ENCODE results near the gene L2HGDH. TPM values are rescaled to one million over a fixed set of nuclear protein-coding genes. Genes with fewer than 3 reads are reported as not detected.
"Not testable (repeated sequence)": the region's sequence is repeated elsewhere in the genome, so short reads cannot be mapped to it uniquely, and the experiment has no call there.

L2HGDH gene
- total RNA-seq, 1 donor from 2014 or later, result 5.8 TPM

DNA sequence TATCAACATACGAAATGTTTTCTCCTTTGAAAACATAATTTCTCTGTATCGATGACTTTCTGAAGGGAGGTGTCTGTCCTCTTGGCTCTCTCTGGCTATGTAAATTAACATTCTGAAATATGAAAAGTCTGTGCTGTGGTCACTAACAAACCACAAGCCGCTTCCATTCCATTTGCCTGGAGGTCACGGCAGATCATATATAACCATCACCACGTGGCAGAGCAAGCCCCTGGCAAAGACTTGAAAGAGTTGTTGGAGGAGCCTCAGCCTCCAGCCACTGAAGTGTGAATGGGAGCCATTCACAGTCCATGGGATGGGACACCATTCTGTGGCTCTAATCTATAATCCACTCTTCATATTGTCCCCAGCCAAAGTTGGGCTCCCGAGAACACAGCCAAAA is 45.1 kb upstream of the L2HGDH start:
- no peaks in the 10 kb centered on the region for H3K27me3 Mint-ChIP-seq (ENCODE audit: low read depth)
- H3K4me1 Mint-ChIP-seq (ENCODE audit: low read depth), result peaks cover 20% of the 10 kb centered on the region
- no peak overlapping the region for H3K4me3 Mint-ChIP-seq (ENCODE audit: unreplicated experiment)
- no peaks in the 10 kb centered on the region for H3K9me3 Mint-ChIP-seq (ENCODE audit: low read depth)
- peaks cover 7% of the 10 kb centered on the region for H3K36me3 Mint-ChIP-seq (ENCODE audit: low read depth)
- no peak for DNase-seq (ENCODE audit: low spot score)
- peak overlapping the region; percentile 37 for H3K27ac Mint-ChIP-seq (ENCODE audit: unreplicated experiment)
- TF ChIP-seq, protein P1, sequence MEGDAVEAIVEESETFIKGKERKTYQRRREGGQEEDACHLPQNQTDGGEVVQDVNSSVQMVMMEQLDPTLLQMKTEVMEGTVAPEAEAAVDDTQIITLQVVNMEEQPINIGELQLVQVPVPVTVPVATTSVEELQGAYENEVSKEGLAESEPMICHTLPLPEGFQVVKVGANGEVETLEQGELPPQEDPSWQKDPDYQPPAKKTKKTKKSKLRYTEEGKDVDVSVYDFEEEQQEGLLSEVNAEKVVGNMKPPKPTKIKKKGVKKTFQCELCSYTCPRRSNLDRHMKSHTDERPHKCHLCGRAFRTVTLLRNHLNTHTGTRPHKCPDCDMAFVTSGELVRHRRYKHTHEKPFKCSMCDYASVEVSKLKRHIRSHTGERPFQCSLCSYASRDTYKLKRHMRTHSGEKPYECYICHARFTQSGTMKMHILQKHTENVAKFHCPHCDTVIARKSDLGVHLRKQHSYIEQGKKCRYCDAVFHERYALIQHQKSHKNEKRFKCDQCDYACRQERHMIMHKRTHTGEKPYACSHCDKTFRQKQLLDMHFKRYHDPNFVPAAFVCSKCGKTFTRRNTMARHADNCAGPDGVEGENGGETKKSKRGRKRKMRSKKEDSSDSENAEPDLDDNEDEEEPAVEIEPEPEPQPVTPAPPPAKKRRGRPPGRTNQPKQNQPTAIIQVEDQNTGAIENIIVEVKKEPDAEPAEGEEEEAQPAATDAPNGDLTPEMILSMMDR (IDR thresholded peaks at IDR 0.05), result no peak

DNA sequence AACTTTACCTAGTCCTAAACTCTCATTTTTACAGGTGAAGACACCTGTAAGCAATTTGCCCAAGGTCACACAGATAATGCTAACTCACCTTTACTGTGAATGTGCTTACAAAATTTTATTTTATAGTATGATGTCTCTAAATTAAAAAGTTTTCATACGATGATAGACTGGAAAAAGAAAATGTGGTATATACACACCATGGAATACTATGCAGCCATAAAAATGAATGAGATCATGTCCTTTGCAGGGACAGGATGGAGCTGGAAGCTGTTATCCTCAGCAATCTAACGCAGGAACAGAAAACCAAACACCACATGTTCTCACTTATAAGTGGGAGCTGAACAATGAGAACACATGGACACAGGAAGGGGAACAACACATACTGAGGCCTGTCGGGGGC is 44.3 kb upstream of the L2HGDH start:
- not testable (repeated sequence) for H3K9me3 Mint-ChIP-seq (ENCODE audit: low read depth); H3K36me3 Mint-ChIP-seq (ENCODE audit: low read depth); DNase-seq (ENCODE audit: low spot score); H3K4me3 Mint-ChIP-seq (ENCODE audit: unreplicated experiment); H3K27me3 Mint-ChIP-seq (ENCODE audit: low read depth)
- Mint-ChIP-seq H3K4me1 (ENCODE audit: low read depth) (peaks cover 28% of the 10 kb centered on the region), H3K27ac (ENCODE audit: unreplicated experiment) (peak overlapping the region; percentile 62)

DNA sequence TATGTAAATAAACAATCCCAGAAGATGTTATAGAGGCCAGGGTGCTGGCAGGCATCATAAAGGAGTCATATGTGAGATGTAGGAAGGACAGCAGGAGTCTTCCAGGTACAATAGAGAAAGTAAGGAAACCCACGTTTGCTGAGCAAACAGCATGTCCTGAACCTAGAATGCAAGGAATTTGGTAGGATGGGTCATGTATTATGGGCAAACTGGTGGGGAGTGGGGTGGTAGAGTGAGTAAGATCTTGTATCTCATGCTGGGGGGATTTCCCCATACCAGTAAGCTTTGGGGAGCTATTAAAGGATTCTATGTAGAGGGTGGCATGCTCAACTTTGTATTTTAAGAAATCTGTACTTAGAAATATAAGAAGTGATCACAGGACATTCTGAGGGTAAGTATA is 43.7 kb upstream of the L2HGDH start:
- Mint-ChIP-seq H3K27ac (ENCODE audit: unreplicated experiment) (no peak overlapping the region), H3K27me3 (ENCODE audit: low read depth) (no peaks in the 10 kb centered on the region), H3K36me3 (ENCODE audit: low read depth) (peaks cover 7% of the 10 kb centered on the region), H3K4me3 (ENCODE audit: unreplicated experiment) (no peak overlapping the region), H3K9me3 (ENCODE audit: low read depth) (no peaks in the 10 kb centered on the region), H3K4me1 (ENCODE audit: low read depth) (peaks cover 34% of the 10 kb centered on the region)
- DNase-seq (ENCODE audit: low spot score), result no peak
- TF ChIP-seq, protein P1 (IDR thresholded peaks at IDR 0.05), result no peak

DNA sequence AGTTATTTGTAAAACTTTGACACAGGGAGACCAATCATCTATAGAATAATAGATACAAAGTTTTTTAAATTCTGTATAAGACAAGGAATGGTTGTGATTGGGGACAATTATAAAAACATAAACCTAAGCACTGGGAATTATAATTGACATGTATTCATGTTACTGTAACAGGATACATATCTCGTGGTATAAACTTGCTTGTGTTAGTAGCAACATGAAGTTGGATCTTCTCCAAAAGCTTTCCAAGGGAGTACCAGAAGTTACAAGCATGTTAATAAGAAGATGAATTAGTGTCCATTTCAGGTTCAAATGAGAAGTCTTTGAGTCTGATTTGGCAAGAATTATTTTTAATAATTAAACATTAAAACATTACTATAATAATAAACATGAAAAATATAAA is 42.5 kb upstream of the L2HGDH start:
- Mint-ChIP-seq H3K4me1 (ENCODE audit: low read depth) (peaks cover 38% of the 10 kb centered on the region), H3K27ac (ENCODE audit: unreplicated experiment) (peak overlapping the region; percentile 25), H3K4me3 (ENCODE audit: unreplicated experiment) (no peak overlapping the region), H3K27me3 (ENCODE audit: low read depth) (no peaks in the 10 kb centered on the region), H3K9me3 (ENCODE audit: low read depth) (no peaks in the 10 kb centered on the region), H3K36me3 (ENCODE audit: low read depth) (peaks cover 7% of the 10 kb centered on the region)
- TF ChIP-seq, protein P1 (IDR thresholded peaks at IDR 0.05), result no peak
- no peak for DNase-seq (ENCODE audit: low spot score)

DNA sequence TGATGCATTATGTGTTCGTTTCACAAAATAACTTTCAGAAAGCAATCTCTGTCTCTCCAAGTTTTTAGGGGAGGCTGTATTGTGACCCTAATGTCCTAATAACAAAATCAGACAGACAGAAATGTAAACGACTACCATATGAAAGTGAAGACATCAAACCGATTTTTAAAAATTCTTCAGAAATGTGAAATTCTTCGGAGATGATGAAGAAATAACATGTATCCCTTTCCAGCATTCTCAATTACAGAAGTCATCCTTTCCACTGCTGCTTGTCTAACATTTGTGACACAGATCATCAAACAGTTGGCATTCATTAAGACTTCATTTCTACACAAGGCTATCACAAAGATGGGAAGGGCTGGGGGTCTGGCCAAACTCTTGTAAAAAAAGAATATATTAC is 41.1 kb upstream of the L2HGDH start:
- TF ChIP-seq, protein P1 (IDR thresholded peaks at IDR 0.05), result no peak
- no peak for DNase-seq (ENCODE audit: low spot score)
- Mint-ChIP-seq H3K4me3 (ENCODE audit: unreplicated experiment) (peak overlapping the region; percentile 50), H3K27ac (ENCODE audit: unreplicated experiment) (peak overlapping the region; percentile 69), H3K9me3 (ENCODE audit: low read depth) (no peaks in the 10 kb centered on the region), H3K4me1 (ENCODE audit: low read depth) (peaks cover 42% of the 10 kb centered on the region), H3K27me3 (ENCODE audit: low read depth) (no peaks in the 10 kb centered on the region), H3K36me3 (ENCODE audit: low read depth) (peaks cover 5% of the 10 kb centered on the region)

DNA sequence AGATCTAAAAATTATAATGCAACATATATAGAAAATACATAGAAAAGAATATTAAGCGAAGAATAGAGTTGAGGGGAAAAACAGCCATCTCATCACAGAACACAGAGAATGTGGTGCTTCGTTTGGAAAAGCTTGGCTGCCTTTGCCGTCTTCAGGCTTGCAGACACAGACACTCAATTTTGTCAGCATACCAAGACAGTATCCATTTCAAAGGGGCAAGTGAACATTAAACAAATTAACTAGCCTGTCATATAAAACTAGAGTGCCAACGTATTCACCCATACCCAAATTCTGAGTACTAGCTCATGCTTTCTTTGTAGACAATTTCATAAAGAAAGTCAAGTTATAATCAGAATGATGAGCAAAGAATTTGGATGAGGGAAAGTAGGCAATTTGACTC is 40.6 kb upstream of the L2HGDH start:
- H3K27me3 Mint-ChIP-seq (ENCODE audit: low read depth), result no peaks in the 10 kb centered on the region
- TF ChIP-seq, protein P1 (IDR thresholded peaks at IDR 0.05), result no peak
- no peaks in the 10 kb centered on the region for H3K9me3 Mint-ChIP-seq (ENCODE audit: low read depth)
- DNase-seq (ENCODE audit: low spot score), result no peak
- peak overlapping the region; percentile 69 for H3K27ac Mint-ChIP-seq (ENCODE audit: unreplicated experiment)
- H3K4me1 Mint-ChIP-seq (ENCODE audit: low read depth), result peaks cover 46% of the 10 kb centered on the region
- no peak overlapping the region for H3K4me3 Mint-ChIP-seq (ENCODE audit: unreplicated experiment)
- H3K36me3 Mint-ChIP-seq (ENCODE audit: low read depth), result peaks cover 2% of the 10 kb centered on the region
